ACC112 (cell line): ENCODE results near the gene MOGAT1.
A peak's percentile ranks its signal among the peaks of the same experiment; 100 is the strongest.

Experiments
- H2AFZ ChIP-seq: fragments of 200-600 bp; sonication (generic); one replicate; pipeline ENCODE4 v1.6.0; 2017; ENCODE audit warnings: antibody characterized with exemption, low read length; ENCODE audit not compliant: unreplicated experiment
- H3K27ac ChIP-seq: fragments of 200-600 bp; sonication (generic); 2 replicates; pipeline ENCODE4 v1.5.1; 2014; ENCODE audit warnings: low read depth, mild to moderate bottlenecking, antibody characterized with exemption, low read length, moderate library complexity
- H3K27me3 ChIP-seq: fragments of 200-600 bp; sonication (generic); 2 replicates; pipeline ENCODE4 v1.6.1; 2014; ENCODE audit warnings: mild to moderate bottlenecking, antibody characterized with exemption, low read length, moderate library complexity, mixed read lengths; ENCODE audit not compliant: insufficient read depth
- H3K36me3 ChIP-seq: fragments of 200-600 bp; sonication (generic); 2 replicates; pipeline ENCODE4 v1.6.1; 2016; ENCODE audit warnings: mild to moderate bottlenecking, antibody characterized with exemption, low read length, moderate library complexity, mixed read lengths; ENCODE audit not compliant: insufficient read depth
- H3K4me1 ChIP-seq: fragments of 200-600 bp; sonication (generic); one replicate; pipeline ENCODE4 v1.6.1; 2016; ENCODE audit warnings: low read length, mixed read lengths; ENCODE audit not compliant: insufficient read depth, unreplicated experiment, control insufficient read depth
- H3K4me3 ChIP-seq: fragments of 200-600 bp; sonication (generic); 2 replicates; pipeline ENCODE4 v1.5.1; 2014; ENCODE audit warnings: mild to moderate bottlenecking, low read depth, low read length
- H3K79me2 ChIP-seq: fragments of 200-600 bp; sonication (generic); one replicate; pipeline ENCODE4 v1.6.0; 2016; ENCODE audit warnings: low read length; ENCODE audit not compliant: control insufficient read depth, unreplicated experiment, insufficient read depth

MOGAT1 gene

DNA sequence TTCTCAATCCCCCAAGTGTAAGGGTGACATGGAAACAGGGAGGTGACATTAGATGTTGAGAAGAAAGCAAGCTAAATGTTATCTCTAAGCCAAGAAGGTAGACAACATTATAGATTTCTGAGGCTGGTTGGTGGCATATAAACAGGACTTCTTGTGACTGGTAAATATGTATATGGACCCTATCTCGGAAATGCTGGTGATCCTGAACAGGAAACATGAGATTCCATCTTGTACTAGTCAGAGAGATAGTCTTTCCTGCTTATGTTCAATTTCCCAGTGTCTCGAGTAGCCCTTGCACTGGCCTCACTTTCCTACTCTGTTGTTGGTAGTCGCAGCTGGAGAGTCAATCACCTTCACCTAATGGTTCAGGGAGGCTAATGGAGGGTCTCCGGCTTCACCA, 26.8 kb downstream of the MOGAT1 start:
- Histone ChIP-seq H3K27ac (no peak overlapping the region), H2AFZ (no peak overlapping the region), H3K36me3 (no peaks in the 10 kb centered on the region), H3K27me3 (no peaks in the 10 kb centered on the region), H3K4me1 (peaks cover 10% of the 10 kb centered on the region), H3K79me2 (no peaks in the 10 kb centered on the region), H3K4me3 (no peak overlapping the region)

DNA sequence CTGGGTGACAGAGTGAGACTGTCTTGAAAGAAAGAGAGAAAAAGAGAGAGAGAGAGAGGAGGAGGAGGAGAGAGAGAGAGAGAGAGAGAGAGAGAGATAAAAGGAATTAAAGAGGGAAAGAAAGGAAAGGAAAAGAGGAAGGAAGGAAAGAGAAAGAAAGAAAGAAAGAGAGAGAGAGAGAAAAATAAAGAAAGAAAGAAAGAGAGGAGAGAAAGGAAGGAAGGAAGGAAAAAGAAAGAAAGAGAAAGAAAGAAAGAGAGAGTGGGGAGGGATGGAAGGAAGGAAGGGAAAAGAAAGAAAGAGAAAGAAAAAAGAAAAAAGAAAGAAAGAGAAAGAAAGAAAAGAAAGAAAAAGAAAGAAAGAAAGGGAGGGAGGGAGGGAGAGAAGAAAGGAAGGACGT, 29.8 kb downstream of the MOGAT1 start:
- H2AFZ ChIP-seq, result no peak overlapping the region
- H3K79me2 ChIP-seq, result no peaks in the 10 kb centered on the region
- H3K27me3 ChIP-seq, result no peaks in the 10 kb centered on the region
- peaks cover 13% of the 10 kb centered on the region for H3K4me1 ChIP-seq
- no peaks in the 10 kb centered on the region for H3K36me3 ChIP-seq
- H3K27ac ChIP-seq, result no peak overlapping the region
- no peak overlapping the region for H3K4me3 ChIP-seq

DNA sequence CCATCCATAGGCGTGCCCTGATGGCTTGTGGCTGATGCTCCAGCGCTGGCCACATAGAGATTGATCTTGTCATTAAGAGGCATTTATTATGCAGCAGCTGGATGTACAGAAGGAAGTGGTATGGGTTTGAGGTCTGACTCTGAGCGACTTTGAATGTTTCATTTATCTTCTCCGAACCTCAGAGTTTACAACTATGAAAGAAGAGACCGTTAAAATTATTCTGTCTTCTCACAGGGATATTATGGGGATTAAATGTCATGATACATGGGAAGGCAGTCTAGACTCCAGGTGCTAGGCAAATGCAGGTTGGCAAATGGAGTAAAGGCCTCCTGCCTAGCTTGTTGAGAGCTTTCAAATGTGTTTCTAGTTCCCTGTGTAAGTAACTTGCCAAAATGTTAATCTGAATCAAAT, 30.3 kb downstream of the MOGAT1 start:
- H3K79me2 ChIP-seq, result no peaks in the 10 kb centered on the region
- H3K36me3 ChIP-seq, result no peaks in the 10 kb centered on the region
- H3K4me3 ChIP-seq, result no peak overlapping the region

DNA sequence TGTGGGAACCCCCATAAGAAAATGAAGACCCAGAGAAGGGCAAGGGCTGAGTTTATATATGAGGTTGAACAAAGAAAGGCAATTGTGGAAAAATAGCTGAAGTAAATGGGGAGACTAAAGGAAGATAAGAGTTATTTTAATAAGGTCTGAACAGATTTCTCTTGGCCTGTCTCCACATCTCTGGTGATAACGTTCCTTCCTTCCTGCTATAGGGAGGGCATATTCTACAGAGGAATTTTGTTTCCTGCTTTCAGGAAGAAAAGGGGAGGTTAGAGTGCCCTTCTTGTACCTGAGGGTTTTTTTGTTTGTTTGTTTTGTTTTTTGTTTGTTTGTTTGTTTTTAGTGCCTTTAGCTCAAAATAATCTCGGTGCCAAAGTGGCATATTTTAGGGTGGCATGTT, 31.6 kb downstream of the MOGAT1 start:
- Histone ChIP-seq H3K4me1 (peaks cover 21% of the 10 kb centered on the region), H2AFZ (no peak overlapping the region), H3K79me2 (no peaks in the 10 kb centered on the region), H3K27me3 (no peaks in the 10 kb centered on the region), H3K27ac (no peak overlapping the region), H3K36me3 (no peaks in the 10 kb centered on the region), H3K4me3 (no peak overlapping the region)

More for the DNA sequence above, 30.3 kb downstream of the MOGAT1 start:
- Histone ChIP-seq H3K27ac (no peak overlapping the region), H2AFZ (no peak overlapping the region), H3K4me1 (peaks cover 13% of the 10 kb centered on the region), H3K27me3 (no peaks in the 10 kb centered on the region)

DNA sequence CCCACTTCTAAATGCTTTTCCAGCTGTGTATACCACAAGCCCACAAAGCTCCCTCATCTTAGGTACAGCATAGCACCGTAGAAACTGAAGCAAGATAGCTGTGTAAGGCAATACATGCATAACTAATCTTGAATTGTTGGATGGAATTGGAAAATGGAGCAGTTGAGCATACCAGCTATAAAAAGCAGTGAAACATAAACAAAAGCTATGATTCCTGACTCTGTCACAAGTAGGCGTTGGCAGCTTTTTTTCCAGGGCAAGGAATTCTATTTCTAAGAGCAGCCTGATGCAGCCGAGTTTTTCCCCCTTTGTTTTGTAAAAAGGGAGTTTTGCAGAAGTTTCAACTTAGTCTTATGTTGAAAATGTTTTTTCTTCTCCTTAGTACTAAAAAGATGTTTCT, 32.4 kb downstream of the MOGAT1 start:
- no peak overlapping the region for H3K4me3 ChIP-seq
- peaks cover 28% of the 10 kb centered on the region for H3K4me1 ChIP-seq
- no peak overlapping the region for H2AFZ ChIP-seq
- no peaks in the 10 kb centered on the region for H3K27me3 ChIP-seq
- H3K36me3 ChIP-seq, result no peaks in the 10 kb centered on the region
- H3K79me2 ChIP-seq, result no peaks in the 10 kb centered on the region
- no peak overlapping the region for H3K27ac ChIP-seq

DNA sequence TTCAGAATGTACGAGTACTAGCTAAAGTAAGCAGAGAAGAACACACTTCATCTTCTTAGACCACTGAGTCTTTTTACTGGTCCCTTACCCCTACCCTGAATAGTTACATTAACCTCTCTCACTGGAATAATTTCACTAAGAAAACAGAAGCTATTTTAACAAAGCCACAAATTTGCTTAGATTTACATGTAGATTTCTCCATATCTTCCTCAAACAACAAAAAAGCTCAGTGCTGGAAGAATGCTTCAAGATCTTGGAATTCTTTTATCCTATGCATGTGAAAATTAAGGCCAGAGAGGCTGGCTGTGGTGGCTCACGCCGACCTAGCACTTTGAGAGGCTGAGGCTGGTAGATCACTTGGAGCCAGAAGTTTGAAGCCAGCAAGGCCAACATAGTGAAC, 35.2 kb downstream of the MOGAT1 start:
- Histone ChIP-seq H3K27ac (no peak overlapping the region), H3K27me3 (no peaks in the 10 kb centered on the region), H3K36me3 (no peaks in the 10 kb centered on the region), H3K79me2 (no peaks in the 10 kb centered on the region), H3K4me1 (peaks cover 29% of the 10 kb centered on the region), H3K4me3 (no peak overlapping the region), H2AFZ (peak overlapping the region; percentile 1)

DNA sequence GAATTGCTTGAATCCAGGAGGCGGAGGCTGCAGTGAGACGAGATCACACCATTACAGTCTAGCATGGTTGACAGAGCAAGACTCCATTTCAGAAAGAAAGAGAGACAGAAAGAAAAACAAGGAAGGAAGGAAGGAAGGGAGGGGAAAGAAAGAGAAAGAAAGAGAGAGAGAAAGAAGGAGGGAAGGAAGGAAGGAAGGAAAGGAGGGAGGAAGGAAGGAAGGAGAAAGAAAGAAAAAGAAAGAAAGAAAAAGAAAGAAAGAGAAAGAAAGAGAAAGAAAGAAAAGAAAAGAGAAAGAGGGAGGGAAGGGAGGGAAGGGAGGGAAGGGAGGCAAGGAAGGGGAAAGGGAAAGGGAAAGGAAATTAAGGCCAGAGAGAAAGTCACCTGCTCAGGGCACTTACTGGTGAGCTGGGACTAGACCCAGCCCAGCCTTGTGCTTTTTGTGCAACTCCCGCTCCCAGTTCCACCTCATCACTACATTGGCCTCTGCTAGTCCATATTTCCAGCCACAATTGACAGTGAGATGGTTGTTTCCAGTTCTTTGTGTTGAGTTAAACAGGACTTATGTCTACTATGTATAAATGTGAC, 35.7 kb downstream of the MOGAT1 start:
- peak overlapping the region; percentile 70 for H3K27ac ChIP-seq
- H3K79me2 ChIP-seq, result no peaks in the 10 kb centered on the region
- H2AFZ ChIP-seq, result peak overlapping the region; percentile 69
- peaks cover 27% of the 10 kb centered on the region for H3K4me1 ChIP-seq
- no peak overlapping the region for H3K4me3 ChIP-seq
- no peaks in the 10 kb centered on the region for H3K36me3 ChIP-seq
- no peaks in the 10 kb centered on the region for H3K27me3 ChIP-seq

DNA sequence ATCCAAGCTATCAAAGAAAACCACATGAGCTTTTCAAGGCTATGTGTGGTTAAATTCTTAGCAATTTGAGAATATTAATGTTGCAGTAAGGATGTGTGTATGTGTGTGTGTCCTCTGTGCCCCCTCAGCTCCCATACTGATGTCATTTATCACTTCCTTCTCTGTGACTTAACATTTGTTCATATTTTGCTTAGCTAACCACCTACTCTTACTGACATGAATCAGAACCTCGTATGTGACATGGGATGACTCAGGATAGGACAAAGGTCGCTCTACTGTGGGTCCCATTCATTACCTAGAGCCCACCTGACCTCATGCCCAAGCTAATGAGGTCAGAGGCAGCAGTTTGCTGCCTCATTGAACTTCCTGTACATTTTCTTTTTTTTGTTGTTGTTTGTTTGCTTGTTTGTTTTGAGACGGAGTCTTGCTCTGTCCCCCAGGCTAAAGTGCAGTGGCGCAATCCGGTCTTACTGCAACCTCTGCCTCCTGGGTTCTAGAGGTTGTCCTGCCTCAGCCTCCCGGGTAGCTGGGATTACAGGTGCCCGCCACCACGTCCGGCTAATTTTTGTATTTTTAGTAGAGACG, 36.3 kb downstream of the MOGAT1 start:
- Histone ChIP-seq H2AFZ (peak overlapping the region; percentile 69), H3K4me1 (peaks cover 22% of the 10 kb centered on the region), H3K36me3 (no peaks in the 10 kb centered on the region), H3K27me3 (no peaks in the 10 kb centered on the region), H3K4me3 (no peak overlapping the region), H3K27ac (peak overlapping the region; percentile 70), H3K79me2 (no peaks in the 10 kb centered on the region)

DNA sequence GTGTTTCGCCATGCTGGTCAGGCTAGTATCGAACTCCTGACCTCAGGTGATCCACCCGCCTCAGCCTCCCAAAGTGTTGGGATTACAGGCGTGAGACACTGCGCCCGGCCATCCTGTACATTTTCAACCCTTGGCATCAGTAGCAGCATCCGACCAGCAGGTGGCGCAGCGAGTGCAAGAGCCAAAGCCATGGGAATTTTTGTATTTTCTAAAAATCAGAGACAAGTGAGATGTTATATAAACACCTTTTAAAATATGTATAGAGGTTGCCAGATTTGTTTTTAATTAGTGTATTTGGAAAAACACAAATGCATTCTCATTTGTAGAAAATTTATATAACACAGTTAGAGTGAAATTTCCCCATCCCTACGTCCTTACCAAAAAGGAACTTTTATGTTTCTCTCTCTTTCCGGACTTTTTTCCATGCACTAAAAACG, 36.8 kb downstream of the MOGAT1 start:
- Histone ChIP-seq H2AFZ (peak overlapping the region; percentile 69), H3K36me3 (no peaks in the 10 kb centered on the region), H3K27me3 (no peaks in the 10 kb centered on the region), H3K4me1 (peaks cover 19% of the 10 kb centered on the region), H3K4me3 (no peak overlapping the region), H3K27ac (peak overlapping the region; percentile 70), H3K79me2 (no peaks in the 10 kb centered on the region)

DNA sequence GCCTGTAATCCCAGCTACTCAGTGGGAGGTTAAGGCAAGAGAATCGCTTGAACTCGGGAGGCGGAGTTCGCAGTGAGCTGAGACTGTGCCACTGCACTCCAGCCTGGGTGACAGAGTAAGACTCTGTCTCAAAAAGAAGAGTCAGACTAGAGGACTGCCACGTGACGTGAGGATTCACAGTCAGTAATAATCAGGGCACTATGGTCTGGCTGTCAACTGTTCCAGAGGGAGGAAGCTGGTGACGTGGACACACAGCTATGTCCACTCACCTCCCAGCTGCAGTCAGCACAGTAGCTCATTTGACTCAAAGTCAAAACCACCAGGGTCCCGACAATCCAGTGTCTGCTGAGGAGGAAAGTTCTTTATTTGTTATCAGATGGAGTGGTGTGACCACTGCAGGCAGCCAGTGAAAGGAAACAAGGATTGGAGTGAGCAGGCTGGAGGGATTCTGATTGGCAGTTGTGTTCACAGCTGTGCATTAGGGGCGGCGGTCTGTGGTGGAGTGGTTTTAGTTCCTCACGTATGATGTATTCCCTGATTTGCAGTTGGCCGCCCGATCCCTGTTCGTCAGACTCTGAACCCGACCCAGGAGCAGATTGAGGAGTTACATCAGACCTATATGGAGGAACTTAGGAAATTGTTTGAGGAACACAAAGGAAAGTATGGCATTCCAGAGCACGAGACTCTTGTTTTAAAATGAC, 37.9 kb downstream of the MOGAT1 start:
- Histone ChIP-seq H3K4me1 (peaks cover 16% of the 10 kb centered on the region), H2AFZ (peak overlapping the region; percentile 51), H3K27me3 (no peaks in the 10 kb centered on the region), H3K27ac (peak overlapping the region; percentile 77), H3K79me2 (no peaks in the 10 kb centered on the region), H3K36me3 (no peaks in the 10 kb centered on the region), H3K4me3 (peak overlapping the region; percentile 34; the same call in 1 of the 2 replicates)

DNA sequence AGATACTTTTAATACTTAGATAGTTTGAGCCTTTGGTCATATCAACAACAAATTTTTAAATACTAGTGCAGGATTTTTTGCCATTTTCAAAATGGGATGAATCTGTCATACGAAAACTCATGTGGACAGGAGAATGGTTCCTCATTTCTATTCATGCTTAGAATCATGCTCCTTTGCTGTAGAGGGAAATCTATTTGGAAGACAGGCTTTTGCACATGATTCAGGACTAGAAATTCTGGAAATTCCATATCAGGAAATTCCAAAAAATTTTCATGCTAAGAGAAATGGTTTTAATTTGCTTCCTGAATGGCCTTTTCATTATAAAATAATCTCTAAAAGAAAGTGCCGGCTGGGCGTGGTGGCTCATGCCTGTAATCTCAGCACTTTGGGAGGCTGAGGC, 39.3 kb downstream of the MOGAT1 start:
- peaks cover 16% of the 10 kb centered on the region for H3K4me1 ChIP-seq
- H3K4me3 ChIP-seq, result no peak overlapping the region

More for the DNA sequence above, 39.3 kb downstream of the MOGAT1 start:
- no peaks in the 10 kb centered on the region for H3K36me3 ChIP-seq
- no peak overlapping the region for H3K27ac ChIP-seq
- H2AFZ ChIP-seq, result no peak overlapping the region
- H3K27me3 ChIP-seq, result no peaks in the 10 kb centered on the region
- H3K79me2 ChIP-seq, result no peaks in the 10 kb centered on the region
